GM12873 (cell line): ENCODE data around the gene PAX8.

ENCODE experiments used
- TF ChIP-seq, protein P1 (sequence below): IDR thresholded peaks from 2 replicates; pipeline ENCODE4 v1.5.1; 2012; ENCODE audit warnings: low read depth, mild to moderate bottlenecking, moderate library complexity, low read length, control low read depth; ENCODE audit not compliant: insufficient read depth; ENCODE audit errors: missing control alignments

The PAX8 gene

DNA sequence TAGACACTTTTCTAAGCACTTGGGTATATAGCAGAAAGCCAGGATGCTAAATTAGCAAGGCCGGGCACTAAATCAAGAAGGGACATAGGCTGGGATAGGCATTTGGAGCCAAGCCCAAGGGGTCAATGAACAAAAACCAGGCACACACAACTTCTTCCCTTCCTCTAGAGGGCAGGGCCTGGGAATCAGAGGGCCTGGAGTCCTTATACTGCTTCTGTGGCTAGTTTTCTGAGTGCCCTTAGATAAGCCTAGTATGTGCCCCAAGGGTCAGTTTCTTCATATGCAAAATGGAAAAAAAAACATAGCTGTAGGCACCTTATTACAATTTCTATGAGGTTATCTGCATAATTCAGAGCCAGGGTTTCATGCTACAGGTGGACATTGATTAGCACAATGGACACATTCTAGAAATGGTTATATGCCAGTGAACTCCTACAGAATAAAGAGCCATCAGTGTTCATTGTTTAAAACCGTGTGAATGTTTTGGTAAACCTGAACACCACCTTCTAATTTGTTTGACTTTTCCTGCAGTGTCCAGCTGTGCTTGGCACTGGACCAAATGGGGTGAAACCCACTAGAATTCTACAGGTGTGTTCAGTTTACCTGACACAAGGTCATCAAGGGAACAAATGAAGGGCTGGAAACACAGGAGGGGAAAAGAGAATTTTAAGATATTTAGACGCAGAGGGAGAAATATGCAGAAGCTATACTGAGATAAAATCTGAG is 49.6 kb downstream of the PAX8 start:
- TF ChIP-seq, protein P1, sequence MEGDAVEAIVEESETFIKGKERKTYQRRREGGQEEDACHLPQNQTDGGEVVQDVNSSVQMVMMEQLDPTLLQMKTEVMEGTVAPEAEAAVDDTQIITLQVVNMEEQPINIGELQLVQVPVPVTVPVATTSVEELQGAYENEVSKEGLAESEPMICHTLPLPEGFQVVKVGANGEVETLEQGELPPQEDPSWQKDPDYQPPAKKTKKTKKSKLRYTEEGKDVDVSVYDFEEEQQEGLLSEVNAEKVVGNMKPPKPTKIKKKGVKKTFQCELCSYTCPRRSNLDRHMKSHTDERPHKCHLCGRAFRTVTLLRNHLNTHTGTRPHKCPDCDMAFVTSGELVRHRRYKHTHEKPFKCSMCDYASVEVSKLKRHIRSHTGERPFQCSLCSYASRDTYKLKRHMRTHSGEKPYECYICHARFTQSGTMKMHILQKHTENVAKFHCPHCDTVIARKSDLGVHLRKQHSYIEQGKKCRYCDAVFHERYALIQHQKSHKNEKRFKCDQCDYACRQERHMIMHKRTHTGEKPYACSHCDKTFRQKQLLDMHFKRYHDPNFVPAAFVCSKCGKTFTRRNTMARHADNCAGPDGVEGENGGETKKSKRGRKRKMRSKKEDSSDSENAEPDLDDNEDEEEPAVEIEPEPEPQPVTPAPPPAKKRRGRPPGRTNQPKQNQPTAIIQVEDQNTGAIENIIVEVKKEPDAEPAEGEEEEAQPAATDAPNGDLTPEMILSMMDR = no peak

GRCh38 chr2:113228351-113228750 is 50.4 kb downstream of the PAX8 start:
- TF ChIP-seq, protein P1 = no peak

DNA sequence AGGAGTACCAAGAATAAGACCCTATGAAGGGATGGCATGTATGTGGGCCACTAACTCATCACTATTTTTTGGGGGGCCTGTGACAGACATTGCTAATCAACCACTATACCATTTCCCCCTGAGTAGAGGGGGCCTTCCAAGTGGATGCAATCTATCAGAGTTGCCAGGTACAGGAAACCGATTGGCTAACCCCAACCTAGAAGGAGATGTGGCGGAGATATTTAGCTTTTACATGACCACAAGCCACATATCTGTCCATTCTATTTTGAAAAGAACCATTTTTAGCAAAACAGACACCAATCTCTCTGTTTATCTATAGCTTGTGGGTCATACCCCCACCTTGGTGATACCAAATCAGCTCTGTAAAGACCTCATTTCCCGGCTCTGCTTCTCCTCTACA is 51.0 kb downstream of the PAX8 start:
- TF ChIP-seq, protein P1 = no peak

GRCh38 chr2:113227290-113227689 is 51.4 kb downstream of the PAX8 start:
- TF ChIP-seq, protein P1 = no peak

DNA sequence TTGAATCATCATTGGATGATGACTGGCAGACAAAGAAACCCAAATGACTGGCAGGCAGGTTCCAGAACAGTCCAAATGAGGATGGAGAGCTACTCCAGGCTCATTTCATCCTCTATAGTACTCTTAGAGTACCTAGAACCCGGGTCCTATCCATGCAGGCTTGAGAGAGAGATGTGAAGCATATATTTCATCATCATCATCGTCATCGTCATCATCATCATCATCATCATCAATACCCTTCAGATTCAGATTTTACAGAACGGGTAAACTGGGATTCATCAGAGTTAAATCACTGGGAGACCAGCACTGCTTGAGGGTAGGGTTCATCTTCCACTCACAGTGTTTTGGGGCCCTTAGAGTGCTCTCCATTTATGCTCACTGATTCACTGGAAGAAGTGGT is 52.3 kb downstream of the PAX8 start:
- TF ChIP-seq, protein P1 = no peak

- TF ChIP-seq, protein P1 = no peak
Observed at GRCh38 chr2:113225263-113226259, 53.2 kb downstream of the PAX8 start.

GRCh38 chr2:113224647-113225236 is 54.0 kb downstream of the PAX8 start:
- TF ChIP-seq, protein P1 = no peak
